ENCODE results near the gene ALDOB.

Gene ALDOB

DNA sequence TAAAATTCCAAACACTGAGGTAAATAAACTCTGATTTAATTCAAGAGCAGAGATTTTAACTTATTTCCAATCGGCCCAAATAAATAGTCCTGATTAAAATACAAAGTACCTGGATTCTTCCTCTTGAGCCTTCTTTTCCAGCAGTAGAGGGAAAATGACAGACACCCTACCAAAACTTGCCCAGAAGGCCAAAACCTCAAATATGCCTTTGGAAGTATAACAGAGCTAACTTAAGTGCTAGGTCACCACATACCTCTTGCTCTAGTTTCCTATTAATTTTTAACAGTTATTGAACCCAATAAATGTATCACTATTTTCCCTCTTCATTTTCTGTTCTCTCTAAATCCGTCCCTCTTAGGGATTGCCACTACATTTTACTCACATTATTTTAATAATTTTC lies 52.2 kb downstream of the ALDOB start:
- H3K27me3 ChIP-seq (ENCODE audit: insufficient read depth, low read depth, severe bottlenecking), result no peaks in the 10 kb centered on the region
- no peak for DNase-seq
- H3K9me3 ChIP-seq (ENCODE audit: severe bottlenecking), result peaks cover 4% of the 10 kb centered on the region
- TF ChIP-seq, protein P1, sequence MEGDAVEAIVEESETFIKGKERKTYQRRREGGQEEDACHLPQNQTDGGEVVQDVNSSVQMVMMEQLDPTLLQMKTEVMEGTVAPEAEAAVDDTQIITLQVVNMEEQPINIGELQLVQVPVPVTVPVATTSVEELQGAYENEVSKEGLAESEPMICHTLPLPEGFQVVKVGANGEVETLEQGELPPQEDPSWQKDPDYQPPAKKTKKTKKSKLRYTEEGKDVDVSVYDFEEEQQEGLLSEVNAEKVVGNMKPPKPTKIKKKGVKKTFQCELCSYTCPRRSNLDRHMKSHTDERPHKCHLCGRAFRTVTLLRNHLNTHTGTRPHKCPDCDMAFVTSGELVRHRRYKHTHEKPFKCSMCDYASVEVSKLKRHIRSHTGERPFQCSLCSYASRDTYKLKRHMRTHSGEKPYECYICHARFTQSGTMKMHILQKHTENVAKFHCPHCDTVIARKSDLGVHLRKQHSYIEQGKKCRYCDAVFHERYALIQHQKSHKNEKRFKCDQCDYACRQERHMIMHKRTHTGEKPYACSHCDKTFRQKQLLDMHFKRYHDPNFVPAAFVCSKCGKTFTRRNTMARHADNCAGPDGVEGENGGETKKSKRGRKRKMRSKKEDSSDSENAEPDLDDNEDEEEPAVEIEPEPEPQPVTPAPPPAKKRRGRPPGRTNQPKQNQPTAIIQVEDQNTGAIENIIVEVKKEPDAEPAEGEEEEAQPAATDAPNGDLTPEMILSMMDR (IDR thresholded peaks at IDR 0.05; ENCODE audit: low read depth, low read length), result no peak
- peaks cover 9% of the 10 kb centered on the region; the same call in 1 of the 2 replicates for H3K36me3 ChIP-seq
- H3K27ac ChIP-seq, result no peak overlapping the region
- H3K4me3 ChIP-seq (ENCODE audit: low read depth, low read length), result no peak overlapping the region

DNA sequence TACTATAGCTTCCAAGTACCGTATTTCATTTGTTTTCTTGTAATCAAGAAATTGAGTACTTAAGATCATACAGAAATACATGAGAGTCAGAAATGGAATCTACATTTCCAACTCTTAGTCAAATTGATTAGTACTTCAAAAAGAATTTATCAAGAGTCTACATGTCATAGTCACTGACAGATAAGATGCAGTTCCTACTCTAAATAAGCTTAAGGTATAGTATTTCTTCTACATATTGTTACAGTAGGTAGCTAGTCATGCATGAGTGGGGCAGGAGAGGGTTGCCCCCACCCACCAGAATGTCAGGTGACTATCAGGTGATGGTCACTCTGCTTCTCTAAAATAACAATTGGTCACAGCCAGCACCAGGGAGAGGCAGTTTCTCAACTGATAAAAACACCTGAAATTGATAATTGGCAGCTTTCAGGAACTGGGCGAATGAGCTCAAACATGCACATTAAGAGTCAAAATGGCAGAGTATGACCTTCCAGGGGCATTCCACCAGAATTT lies 53.7 kb downstream of the ALDOB start:
- Histone ChIP-seq H3K27me3 (ENCODE audit: insufficient read depth, low read depth, severe bottlenecking) (no peaks in the 10 kb centered on the region), H3K9me3 (ENCODE audit: severe bottlenecking) (peaks cover 4% of the 10 kb centered on the region), H3K4me3 (ENCODE audit: low read depth, low read length) (no peak overlapping the region), H3K36me3 (no peaks in the 10 kb centered on the region), H3K27ac (no peak overlapping the region)
- TF ChIP-seq, protein P1 (IDR thresholded peaks at IDR 0.05; ENCODE audit: low read depth, low read length), result no peak
- no peak for DNase-seq

DNA sequence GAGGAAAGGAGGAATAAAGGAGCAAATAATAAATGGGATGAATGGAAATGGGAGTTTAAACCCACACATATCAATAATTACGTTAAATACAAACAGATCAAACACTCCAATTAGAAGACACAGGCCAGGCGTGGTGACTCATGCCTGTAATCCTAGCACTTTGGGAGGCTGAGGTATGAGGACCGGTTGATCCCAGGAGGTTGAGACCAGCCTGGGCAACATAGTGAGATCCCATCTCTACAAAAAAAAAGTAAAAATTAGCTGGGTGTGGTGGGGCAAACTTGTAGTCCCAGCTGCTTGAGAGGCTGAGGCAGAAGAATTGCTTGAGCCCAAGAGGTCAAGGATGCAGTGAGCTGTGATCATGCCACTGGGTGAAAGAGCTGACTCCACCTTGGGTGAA lies 54.5 kb downstream of the ALDOB start:
- Histone ChIP-seq H3K4me3 (ENCODE audit: low read depth, low read length) (no peak overlapping the region), H3K27ac (no peak overlapping the region), H3K9me3 (ENCODE audit: severe bottlenecking) (peaks cover 4% of the 10 kb centered on the region), H3K36me3 (no peaks in the 10 kb centered on the region), H3K27me3 (ENCODE audit: insufficient read depth, low read depth, severe bottlenecking) (no peaks in the 10 kb centered on the region)
- DNase-seq, result no peak
- TF ChIP-seq, protein P1 (IDR thresholded peaks at IDR 0.05; ENCODE audit: low read depth, low read length), result no peak

DNA sequence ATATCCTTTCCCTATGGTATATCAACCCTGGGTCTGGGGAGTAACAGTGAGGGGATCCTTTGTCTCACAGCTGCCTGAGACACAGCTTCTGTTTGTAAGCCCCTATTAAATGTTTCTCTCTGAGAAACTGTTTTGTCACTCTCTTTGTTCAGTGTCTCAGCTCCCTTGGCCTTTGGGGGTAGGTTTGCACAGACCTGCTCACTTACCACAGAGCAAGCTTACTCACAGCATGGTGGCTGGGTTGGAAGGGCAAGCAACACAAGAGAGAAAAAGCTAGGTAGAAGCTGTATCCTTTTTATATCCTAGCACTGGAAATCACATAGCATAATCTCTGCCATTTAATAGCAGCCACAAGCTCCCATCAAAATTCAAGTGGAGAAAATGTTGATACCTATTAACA lies 55.3 kb downstream of the ALDOB start:
- TF ChIP-seq, protein P1 (IDR thresholded peaks at IDR 0.05; ENCODE audit: low read depth, low read length), result no peak
- no peak for DNase-seq
- H3K27ac ChIP-seq, result no peak overlapping the region
- no peaks in the 10 kb centered on the region for H3K27me3 ChIP-seq (ENCODE audit: insufficient read depth, low read depth, severe bottlenecking)
- no peaks in the 10 kb centered on the region for H3K36me3 ChIP-seq
- peaks cover 1% of the 10 kb centered on the region for H3K9me3 ChIP-seq (ENCODE audit: severe bottlenecking)
- H3K4me3 ChIP-seq (ENCODE audit: low read depth, low read length), result no peak overlapping the region

DNA sequence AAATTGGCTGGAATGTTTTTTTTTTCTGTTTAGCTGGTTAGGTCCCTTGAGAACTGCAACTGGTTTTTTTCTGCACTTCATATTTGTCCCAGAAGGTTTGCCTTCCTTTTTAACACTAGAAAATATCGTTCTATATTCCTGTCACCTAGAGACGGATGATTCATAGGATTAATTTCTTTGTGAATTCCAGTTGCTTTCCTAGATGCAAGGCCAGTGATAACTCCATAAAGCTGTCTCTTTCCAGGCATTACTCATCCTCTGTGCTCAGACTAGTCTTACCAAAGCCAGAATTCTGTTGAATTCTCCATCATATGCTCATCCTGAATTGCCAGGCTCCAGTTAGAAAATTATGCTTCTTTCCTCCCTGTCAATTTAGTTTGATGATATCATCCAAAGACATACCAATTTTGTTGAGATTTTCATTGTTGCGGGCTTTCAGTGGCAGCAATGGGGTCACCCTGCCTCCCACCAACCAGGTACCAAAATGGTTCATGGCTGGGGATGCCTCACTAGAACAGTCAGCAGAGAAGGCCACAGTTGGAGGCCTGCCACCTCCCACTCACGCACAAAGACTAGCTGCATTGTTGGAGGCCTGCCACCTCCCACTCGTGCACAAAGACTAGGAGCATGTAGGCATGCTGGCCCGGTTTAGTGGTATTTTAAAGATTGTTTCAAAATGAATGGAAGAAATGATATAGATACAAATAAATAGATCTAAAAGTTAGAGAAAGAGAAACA lies 59.3 kb downstream of the ALDOB start:
- Histone ChIP-seq H3K4me3 (ENCODE audit: low read depth, low read length) (no peak overlapping the region), H3K9me3 (ENCODE audit: severe bottlenecking) (no peaks in the 10 kb centered on the region), H3K27me3 (ENCODE audit: insufficient read depth, low read depth, severe bottlenecking) (no peaks in the 10 kb centered on the region), H3K36me3 (no peaks in the 10 kb centered on the region), H3K27ac (no peak overlapping the region)
- DNase-seq, result no peak
- TF ChIP-seq, protein P1 (IDR thresholded peaks at IDR 0.05; ENCODE audit: low read depth, low read length), result no peak

DNA sequence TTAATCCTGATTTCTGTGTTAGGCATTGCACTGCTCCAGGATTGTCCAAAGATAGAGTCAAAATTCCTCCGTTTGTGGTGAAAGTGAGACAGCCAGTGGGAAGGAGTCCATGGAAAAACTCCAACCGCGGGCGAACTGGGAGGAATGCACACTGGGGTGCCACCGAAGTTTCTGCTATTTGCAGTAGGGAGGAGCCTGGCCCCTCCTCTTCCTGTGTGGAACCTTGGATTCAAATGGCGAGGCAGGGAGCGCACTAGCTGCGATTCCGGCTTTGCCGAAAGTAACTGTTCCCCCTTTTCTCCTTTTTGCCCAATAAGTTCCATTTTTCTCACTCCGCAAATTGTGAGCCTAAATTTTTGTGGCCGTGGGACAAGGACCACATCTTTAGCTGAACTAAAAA lies 60.0 kb downstream of the ALDOB start:
- no peaks in the 10 kb centered on the region for H3K36me3 ChIP-seq
- no peak overlapping the region for H3K4me3 ChIP-seq (ENCODE audit: low read depth, low read length)
- DNase-seq, result no peak
- no peak overlapping the region for H3K27ac ChIP-seq
- H3K27me3 ChIP-seq (ENCODE audit: insufficient read depth, low read depth, severe bottlenecking), result no peaks in the 10 kb centered on the region
- no peaks in the 10 kb centered on the region for H3K9me3 ChIP-seq (ENCODE audit: severe bottlenecking)
- TF ChIP-seq, protein P1 (IDR thresholded peaks at IDR 0.05; ENCODE audit: low read depth, low read length), result no peak
